Activated CD4-positive, alpha-beta T cell treated with anti-CD3 and anti-CD28 coated beads, Interleukin-10, Interleukin-2, amounts not matched to agents 100 ng/mL and 50 ng/mL, durations not matched to agents 16 hours and 8 hours (primary cell): ENCODE measurements around the gene LRRC37B.
"Not testable (repeated sequence)": the region's sequence is repeated elsewhere in the genome, so short reads cannot be mapped to it uniquely, and the experiment has no call there.

Experiments used
- DNase-seq: peaks from one replicate; pipeline ENCODE4 v3.0.0-alpha.2; 2020

The LRRC37B gene

DNA sequence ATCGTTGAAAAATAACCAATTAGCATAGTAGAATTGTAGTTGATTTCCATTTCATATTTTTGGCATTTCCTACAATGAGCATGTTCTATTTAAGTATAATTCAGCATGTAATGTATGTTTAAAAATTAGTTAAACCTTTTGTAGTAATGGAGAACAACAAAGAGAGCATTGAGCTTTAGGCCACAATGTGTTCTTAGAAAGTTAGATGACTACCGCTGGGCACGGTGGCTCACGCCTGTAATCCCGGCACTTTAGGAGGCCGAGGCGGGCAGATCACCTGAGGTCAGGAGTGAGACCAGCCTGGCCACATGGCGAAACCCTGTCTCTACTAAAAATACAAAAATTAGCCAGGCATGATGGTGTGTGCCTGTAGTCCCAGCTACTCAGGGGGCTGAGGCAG, 93.1 kb downstream of the LRRC37B start:
- DNase-seq = not testable (repeated sequence)

DNA sequence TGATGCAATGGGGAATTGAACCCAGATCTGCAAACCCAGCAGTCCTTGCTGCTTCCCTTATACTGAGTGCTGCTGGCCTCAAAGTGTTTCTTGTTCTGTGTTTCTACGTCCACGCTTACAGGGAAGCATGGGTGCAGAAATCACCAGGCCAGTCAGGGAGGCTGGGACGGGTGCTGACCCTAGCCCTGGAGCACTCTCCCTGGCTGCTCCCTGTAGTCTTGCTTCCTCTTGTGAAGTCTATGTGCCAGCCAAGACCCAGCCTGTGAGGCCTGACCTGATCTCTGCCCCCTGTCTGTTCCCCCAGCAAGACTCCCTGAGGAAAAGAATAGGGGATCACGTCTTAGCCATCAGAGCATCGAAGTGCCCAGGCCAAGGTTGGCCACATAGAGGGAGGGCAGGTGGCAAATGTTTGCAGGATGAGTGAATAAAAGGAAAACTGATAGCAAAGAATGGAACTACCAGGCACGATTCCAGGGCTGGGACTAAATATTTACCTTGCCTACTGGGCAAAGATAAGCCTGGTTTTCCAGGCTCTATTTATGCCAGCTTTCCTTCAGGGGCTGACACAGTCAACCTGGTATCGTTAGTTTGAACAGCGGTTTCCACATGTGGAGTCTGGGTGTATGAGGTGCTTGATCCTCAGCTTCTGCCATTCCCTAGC, 93.9 kb downstream of the LRRC37B start:
- DNase-seq = no peak

DNA sequence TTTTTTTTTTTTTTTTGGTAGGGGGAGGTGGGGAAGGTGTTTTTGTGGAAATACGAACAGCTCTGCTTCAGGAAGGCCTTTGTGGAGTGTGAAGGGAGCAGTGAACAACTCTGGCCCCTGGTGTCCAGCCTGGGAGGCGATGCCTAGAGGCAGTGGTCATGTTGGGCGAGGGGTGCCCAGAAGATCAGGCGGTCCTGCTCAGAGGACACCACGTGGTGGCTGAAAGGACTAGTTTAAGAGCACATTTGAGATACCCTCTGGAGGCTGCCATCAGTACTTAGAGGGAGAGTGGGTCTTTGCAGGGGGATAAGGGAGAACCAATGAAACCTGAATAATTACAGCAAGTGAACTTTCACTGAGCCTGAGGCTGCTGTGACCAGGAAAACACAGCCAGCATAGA, 95.0 kb downstream of the LRRC37B start:
- no peak for DNase-seq

DNA sequence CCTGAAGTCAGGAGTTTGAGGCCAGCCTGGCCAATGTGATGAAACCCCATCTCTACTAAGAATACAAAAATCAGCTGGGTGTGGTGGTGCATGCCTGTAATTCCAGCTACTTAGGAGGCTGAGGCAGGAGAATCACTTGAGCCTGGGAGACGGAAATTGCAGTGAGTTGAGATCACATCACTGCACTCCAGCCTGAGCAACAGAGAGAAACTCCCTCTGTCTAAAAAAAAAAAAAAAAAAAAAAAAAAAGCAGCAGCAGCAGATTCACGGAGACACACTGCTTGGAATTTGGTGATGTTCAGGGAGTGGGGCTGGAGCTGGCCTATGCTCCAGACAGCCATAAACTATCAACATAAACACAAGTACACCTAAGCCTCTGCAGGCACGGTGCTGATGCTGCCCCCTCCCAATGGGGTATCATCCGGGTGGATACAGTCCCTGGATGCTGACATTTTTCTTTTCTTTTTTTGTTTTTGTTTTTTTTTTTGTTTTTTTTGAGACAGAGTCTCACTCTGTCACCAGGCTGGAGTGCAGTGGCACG, 95.5 kb downstream of the LRRC37B start:
- no peak for DNase-seq
